Astrocyte of the spinal cord (primary cell): ENCODE measurements around the gene ZNF446.
"Not testable (repeated sequence)": the region's sequence is repeated elsewhere in the genome, so short reads cannot be mapped to it uniquely, and the experiment has no call there.

Source experiments
- DNase-seq: peaks from one replicate; pipeline ENCODE4 v3.0.0; 2011; ENCODE audit warnings: low read depth, low spot score
- H3K4me3 ChIP-seq: 2 replicates; pipeline ENCODE4 v1.5.1; 2011; ENCODE audit warnings: low read depth, mild to moderate bottlenecking, low read length, moderate library complexity
- in situ Hi-C: cut with HindIII; loops from 2 replicates; pipeline ENCODE4 v1.10.0; 2017; ENCODE audit warnings: low sequenced_read_pairs
- TF ChIP-seq, protein P1 (sequence below): IDR thresholded peaks from 2 replicates; pipeline ENCODE4 v1.5.1; 2012; ENCODE audit warnings: low read depth, mild to moderate bottlenecking, low read length, inconsistent platforms

ZNF446 gene

DNA sequence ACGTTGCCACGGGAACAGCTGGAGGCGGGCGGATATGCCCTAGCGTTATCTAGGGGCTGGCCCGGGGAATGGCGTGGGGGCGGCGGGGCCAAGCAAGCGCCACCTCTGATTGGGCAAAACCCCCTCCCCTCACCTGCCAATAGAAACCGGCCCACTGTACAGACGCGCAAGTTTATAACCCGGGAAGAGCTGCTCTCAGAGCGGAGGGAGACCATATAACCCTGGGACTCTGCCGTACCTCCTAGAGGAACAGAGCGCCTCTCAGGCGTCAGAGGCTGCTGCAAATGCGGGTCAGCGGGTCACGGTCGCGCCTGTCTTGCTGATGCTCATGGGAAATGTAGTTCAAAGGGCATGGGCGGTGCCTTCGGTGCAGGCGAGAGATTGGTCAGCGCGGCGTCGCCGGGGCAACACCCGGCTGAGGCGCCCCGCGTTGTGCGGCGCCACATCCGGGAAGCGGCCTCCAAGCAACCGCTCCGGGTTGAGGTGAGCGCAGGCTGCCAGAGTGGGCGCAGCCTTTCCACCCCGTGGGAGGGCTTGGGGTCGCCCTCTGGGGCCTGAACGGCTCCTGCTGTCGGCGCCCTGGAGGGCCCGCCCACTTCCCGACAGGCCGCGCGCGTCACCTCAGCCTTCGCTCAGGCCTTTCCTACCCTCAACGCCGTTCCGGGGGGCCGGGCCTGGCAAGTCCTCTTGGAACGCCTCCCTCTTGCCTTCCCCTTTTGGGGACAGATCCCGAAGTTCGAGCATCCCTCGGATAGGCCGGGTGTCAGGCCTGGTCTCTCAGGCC lies at the start of gene ZNF446:
ZNF446 (plus strand) TSS at position 639 of the 784 bp plus-strand sequence. CDS start 867 bp downstream, outside the sequence.
- DNase-seq: peak; percentile 98
- H3K4me3 ChIP-seq: peak within 1 kb of the TSS; percentile 61
- TF ChIP-seq, protein P1, sequence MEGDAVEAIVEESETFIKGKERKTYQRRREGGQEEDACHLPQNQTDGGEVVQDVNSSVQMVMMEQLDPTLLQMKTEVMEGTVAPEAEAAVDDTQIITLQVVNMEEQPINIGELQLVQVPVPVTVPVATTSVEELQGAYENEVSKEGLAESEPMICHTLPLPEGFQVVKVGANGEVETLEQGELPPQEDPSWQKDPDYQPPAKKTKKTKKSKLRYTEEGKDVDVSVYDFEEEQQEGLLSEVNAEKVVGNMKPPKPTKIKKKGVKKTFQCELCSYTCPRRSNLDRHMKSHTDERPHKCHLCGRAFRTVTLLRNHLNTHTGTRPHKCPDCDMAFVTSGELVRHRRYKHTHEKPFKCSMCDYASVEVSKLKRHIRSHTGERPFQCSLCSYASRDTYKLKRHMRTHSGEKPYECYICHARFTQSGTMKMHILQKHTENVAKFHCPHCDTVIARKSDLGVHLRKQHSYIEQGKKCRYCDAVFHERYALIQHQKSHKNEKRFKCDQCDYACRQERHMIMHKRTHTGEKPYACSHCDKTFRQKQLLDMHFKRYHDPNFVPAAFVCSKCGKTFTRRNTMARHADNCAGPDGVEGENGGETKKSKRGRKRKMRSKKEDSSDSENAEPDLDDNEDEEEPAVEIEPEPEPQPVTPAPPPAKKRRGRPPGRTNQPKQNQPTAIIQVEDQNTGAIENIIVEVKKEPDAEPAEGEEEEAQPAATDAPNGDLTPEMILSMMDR: no peak
- in situ Hi-C loops: no loop called here

DNA sequence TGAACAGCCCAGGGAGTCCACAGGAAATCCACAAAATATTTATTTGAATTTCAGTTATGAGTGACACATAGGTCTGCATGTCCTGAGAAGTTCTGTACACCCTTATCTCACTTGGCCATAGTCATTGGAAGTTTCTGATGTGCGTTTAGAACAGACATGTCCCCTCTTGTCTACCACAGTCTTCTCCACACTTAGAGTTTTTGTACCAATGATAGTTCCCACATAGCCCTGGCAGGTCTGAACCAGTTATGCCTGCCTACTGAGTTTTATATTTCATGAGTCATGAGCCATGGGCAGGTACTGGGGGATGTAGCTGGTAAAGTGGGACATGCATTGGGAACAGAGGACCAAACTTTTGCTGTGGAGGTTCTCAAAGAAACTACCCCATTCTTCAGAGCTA lies 47.5 kb upstream of the ZNF446 start:
- H3K4me3 ChIP-seq: no peak overlapping the region
- TF ChIP-seq, protein P1: no peak
- DNase-seq: no peak
- in situ Hi-C loops: no loop called here

DNA sequence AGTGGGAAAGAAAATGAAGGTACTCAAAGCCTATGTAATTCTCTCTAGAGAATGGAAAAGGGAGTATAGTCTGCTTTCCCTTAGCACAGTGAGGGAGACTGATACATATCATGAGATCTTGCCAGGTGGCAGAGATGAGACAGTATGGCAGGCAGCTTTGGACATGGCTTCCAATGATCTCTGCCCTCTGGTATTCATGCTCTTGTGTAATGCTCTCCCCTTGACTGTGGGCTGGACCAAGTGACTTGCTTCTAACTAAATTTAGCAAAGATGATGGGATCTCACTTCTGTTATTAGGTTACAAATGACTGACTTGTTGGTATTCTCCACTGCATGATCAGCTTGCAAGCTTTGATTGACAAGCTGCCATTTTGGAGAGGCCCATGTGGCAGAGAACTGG lies 46.4 kb upstream of the ZNF446 start:
- in situ Hi-C loops: no loop called here
- no peak overlapping the region for H3K4me3 ChIP-seq
- no peak for DNase-seq
- TF ChIP-seq, protein P1: no peak

DNA sequence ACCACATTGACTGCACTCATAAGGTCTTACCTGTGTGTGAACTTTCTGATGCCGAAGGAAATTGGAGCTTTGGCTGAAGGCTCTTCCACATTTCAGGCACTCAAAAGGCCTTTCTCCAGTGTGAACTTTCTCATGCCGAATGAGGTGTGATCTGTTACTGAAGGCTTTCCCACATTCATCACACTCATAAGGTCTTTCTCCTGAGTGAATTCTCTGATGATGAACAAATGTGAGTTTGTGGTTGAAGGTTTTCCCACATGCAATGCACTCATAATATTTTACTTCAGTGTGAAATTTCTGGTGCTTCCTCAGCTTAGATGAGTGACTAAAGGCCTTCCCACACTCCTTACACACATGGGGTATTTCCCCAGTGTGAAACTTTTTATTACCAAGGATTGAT lies 41.9 kb upstream of the ZNF446 start:
- no peak overlapping the region for H3K4me3 ChIP-seq
- no peak for DNase-seq
- in situ Hi-C loops: no loop called here

DNA sequence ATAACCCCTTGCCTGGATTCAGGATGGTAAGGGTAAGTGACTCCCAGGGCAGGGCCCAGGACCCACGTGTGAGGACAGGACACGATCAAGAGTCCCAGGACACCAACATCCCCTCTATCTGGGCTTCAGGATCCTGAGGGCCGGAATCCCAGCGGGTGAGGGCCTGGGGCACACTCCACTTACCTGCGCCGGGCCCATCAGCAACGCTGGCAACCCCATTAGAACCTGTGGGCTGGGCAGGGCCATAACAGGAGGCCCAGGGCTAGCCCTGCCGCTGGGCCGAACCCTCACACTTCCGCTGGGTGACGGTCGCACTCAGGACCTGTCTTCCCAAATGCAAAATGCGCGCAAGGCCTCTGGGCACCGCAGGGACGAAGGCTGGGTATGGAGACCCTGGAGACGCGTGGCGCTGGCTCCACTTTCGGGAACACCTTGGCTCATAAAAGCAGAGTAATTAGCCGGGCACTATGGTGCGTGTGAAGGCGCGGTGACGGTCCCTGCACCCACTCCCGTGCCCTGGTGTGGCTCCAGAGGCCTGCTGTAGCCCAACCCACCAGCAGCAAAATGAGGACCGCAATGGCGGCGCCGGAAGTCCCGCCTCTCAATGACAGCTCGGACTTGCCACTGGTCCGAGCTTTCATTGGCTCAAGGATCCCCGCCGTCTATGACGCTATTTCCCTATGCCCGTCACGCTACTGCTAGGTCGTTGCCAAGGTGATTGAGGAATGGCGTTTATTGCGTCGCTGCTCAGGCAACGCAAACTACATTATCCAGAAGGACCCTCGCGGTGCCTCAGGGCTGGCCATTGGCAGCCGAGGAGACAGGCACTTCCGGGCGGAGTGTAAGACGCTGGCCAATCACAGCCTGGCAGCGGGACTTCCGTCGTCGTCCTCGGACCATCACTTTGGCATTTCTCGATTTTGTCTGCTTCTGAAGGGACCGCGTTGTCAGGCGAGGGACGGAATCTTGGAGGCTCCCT lies 36.3 kb upstream of the ZNF446 start, which contains the start of gene ZNF132:
ZNF132 (minus strand) TSS at position 578 of the 979 bp plus-strand sequence; CDS start at position 246, 332 bp downstream.
- TF ChIP-seq, protein P1: no peak
- peak; percentile 100 for DNase-seq
- in situ Hi-C loops: no loop called here
- peak within 1 kb of the TSS; percentile 71 for H3K4me3 ChIP-seq

More for the DNA sequence above, 41.9 kb upstream of the ZNF446 start:
- TF ChIP-seq, protein P1: no peak

DNA sequence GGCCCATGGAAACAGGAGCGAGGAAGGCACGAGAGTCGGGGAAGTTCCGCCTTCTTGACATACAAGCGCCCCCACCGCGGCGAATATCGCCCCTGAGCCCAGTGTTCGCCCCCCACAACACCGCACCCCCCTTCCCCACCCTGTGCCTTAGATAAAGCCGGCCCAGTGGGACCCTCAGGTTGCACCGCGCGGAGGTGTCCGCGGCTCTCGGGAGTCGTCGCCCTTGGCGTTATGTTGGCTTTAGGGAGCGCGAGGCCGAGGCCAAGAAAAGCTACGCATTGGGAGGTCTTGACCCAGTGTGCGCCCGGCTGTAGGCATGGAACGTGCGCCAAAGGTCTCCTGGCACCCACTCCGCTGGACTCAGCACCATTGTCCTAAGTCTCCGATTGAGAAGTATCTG lies 35.6 kb upstream of the ZNF446 start:
- DNase-seq: no peak
- peak overlapping the region; percentile 71 for H3K4me3 ChIP-seq
- in situ Hi-C loops: no loop called here
- TF ChIP-seq, protein P1: no peak

DNA sequence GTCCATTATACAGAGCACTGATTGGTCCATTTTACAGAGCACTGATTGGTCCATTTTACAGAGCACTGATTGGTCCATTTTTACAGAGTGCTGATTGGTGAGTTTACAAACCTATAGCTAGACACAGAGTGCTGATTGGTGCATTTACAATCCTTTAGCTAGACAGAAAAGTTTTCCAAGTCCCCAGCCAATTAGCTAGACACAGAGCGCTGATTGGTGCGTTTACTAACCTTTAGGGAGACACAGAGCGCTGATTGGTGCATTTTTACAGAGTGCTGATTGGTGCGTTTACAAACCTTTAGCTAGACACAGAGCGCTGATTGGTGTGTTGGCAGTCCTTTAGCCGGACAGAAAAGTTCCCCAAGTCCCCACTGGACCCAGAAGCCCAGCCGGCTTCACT lies 33.2 kb upstream of the ZNF446 start:
- H3K4me3 ChIP-seq, in situ Hi-C loops, DNase-seq: not testable (repeated sequence)

DNA sequence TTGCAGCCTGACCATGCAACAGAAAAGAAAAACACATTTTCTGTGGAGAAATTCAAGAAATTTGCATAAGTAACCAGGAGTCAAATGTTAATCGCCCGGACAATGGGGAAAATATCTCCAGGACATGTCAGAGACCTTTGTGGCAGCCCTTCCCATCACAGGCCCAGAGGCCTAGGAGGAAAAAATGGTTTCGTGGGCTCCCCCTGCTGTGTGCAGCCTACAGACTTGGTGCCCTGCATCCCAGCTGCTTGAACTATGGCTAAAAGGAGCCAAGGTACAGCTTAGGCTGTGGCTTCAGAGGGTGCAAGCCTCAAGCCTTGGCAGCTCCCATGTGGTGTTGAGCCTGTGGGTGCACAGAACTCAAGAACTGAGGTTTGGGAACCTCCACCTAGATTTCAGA lies 27.3 kb upstream of the ZNF446 start:
- H3K4me3 ChIP-seq, DNase-seq, in situ Hi-C loops: not testable (repeated sequence)

DNA sequence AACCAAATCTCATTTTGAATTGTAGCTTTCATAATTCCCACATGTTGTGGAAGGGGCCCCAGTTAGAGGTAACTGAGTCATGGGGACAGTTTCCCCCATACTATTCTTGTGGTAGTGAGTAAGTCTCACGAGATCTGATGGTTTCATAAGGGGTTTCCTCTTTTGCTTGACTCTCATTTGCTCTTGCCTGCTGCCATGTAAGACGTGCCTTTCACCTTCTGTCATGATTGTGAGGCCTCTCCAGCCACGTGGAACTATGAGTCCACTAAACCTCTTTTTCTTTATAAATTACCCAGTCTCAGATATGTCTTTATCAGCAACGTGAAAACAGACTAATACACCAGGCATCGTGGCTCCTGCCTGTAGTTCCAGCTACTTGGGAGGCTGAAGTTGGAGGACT lies 26.2 kb upstream of the ZNF446 start:
- H3K4me3 ChIP-seq, in situ Hi-C loops, DNase-seq: not testable (repeated sequence)
